ENCODE measurements around the gene GREM2. TPM values are rescaled to one million over a fixed set of nuclear protein-coding genes. Genes with fewer than 3 reads are reported as not detected.

GREM2 gene
- total RNA-seq, 4 donors from 2014 or later = 0.08 to 0.78 (median 0.40) TPM

GRCh38 chr1:240582953-240583352, 29.0 kb downstream of the GREM2 start:
- no peak for DNase-seq (ENCODE audit: low spot score in 2 of 2)
- intact Hi-C loops (cut with DNase I; ENCODE audit: low total_unique reads) = no loop called here
- TF ChIP-seq CTCF (IDR thresholded peaks at IDR 0.05) (no peak), POLR2A (IDR thresholded peaks at IDR 0.05) (no peak)
- H3K4me3 ChIP-seq (ENCODE audit: low read depth, poor library complexity, severe bottlenecking) = no peak overlapping the region
- WGBS, 2 donors = 51 to 55% methylated on average over 4 of the region's 4 CpGs

GRCh38 chr1:240579511-240579910, 32.4 kb downstream of the GREM2 start:
- H3K4me3 ChIP-seq (ENCODE audit: low read depth, poor library complexity, severe bottlenecking) = no peak overlapping the region
- TF ChIP-seq CTCF (IDR thresholded peaks at IDR 0.05) = no peak
- TF ChIP-seq POLR2A (IDR thresholded peaks at IDR 0.05) = no peak
- no peak for DNase-seq (ENCODE audit: low spot score in 2 of 2)
- intact Hi-C loops (cut with DNase I; ENCODE audit: low total_unique reads) = no loop called here
- 89 to 94% methylated on average over 4 of the region's 4 CpGs for WGBS, 2 donors

- H3K4me3 ChIP-seq (ENCODE audit: low read depth, poor library complexity, severe bottlenecking) = no peak overlapping the region
Observed at GRCh38 chr1:240577095-240577494, 34.9 kb downstream of the GREM2 start.

GRCh38 chr1:240575981-240576662, 35.8 kb downstream of the GREM2 start:
- WGBS, 2 donors = 36 to 42% methylated on average over 9 of the region's 9 CpGs
- no peak overlapping the region for H3K4me3 ChIP-seq (ENCODE audit: low read depth, poor library complexity, severe bottlenecking)
- DNase-seq (ENCODE audit: low spot score in 2 of 2) = peak in 1 of 2 donors; percentile 34
- no peak for TF ChIP-seq POLR2A (IDR thresholded peaks at IDR 0.05)
- TF ChIP-seq CTCF (IDR thresholded peaks at IDR 0.05) = no peak
- intact Hi-C loops (cut with DNase I; ENCODE audit: low total_unique reads) = no loop called here

More at GRCh38 chr1:240577095-240577494, 34.9 kb downstream of the GREM2 start:
- 45 to 61% methylated on average over 5 of the region's 5 CpGs for WGBS, 2 donors
- intact Hi-C loops (cut with DNase I; ENCODE audit: low total_unique reads) = no loop called here
- DNase-seq (ENCODE audit: low spot score in 2 of 2) = no peak
- TF ChIP-seq POLR2A (IDR thresholded peaks at IDR 0.05) (no peak), CTCF (IDR thresholded peaks at IDR 0.05) (no peak)

- WGBS, 2 donors = 60 to 64% methylated on average over 1 of the region's 1 CpG
- intact Hi-C loops (cut with DNase I; ENCODE audit: low total_unique reads) = no loop called here
- H3K4me3 ChIP-seq (ENCODE audit: low read depth, poor library complexity, severe bottlenecking) = no peak overlapping the region
- TF ChIP-seq POLR2A (IDR thresholded peaks at IDR 0.05) (no peak), CTCF (IDR thresholded peaks at IDR 0.05) (no peak)
- no peak for DNase-seq (ENCODE audit: low spot score in 2 of 2)
Observed at GRCh38 chr1:240572328-240572727, 39.6 kb downstream of the GREM2 start.

GRCh38 chr1:240571782-240572181, 40.2 kb downstream of the GREM2 start:
- intact Hi-C loops (cut with DNase I; ENCODE audit: low total_unique reads) = no loop called here
- whole genome bisulfite sequencing, 2 donors = 75 to 79% methylated on average over 5 of the region's 5 CpGs
- DNase-seq (ENCODE audit: low spot score in 2 of 2) = no peak

More at GRCh38 chr1:240571782-240572181, 40.2 kb downstream of the GREM2 start:
- TF ChIP-seq POLR2A (IDR thresholded peaks at IDR 0.05) (no peak), CTCF (IDR thresholded peaks at IDR 0.05) (no peak)
- H3K4me3 ChIP-seq (ENCODE audit: low read depth, poor library complexity, severe bottlenecking) = no peak overlapping the region
